GM20431 (cell line): ENCODE data around the gene NARS2.

Source experiments
- in situ Hi-C: fragments of 300-500 bp; cut with MseI, MboI; formaldehyde crosslinking; loops from one replicate; pipeline ENCODE4 v1.15.0; 2020; ENCODE audit warnings: low sequenced_read_pairs; ENCODE audit not compliant: unreplicated experiment

NARS2 gene

GRCh38 chr11:78453140-78453935, 121.3 kb downstream of the NARS2 start:
- in situ Hi-C loops: no loop called here

- in situ Hi-C loops: no loop called here
These were observed 123.1 kb downstream of the NARS2 start for GRCh38 chr11:78451371-78452150.

DNA sequence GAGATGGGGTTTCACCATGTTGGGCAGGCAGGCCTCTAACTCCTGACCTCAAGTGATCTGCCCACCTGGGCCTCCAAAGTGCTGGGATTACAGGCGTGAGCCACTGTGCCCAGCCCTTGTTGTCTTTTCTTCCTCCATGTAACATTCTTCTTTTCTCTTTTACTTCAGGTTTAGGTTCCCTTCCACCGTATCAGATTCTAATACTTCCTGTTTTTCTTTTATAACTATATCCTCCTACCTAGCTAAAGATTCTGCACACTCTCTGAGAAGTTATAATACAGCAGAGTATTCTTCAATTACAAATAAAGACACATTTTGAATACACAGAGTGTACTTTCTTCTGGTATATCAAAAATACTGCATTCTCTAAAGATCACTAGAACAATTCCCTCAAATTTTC, 123.8 kb downstream of the NARS2 start:
- in situ Hi-C loops: no loop called here

DNA sequence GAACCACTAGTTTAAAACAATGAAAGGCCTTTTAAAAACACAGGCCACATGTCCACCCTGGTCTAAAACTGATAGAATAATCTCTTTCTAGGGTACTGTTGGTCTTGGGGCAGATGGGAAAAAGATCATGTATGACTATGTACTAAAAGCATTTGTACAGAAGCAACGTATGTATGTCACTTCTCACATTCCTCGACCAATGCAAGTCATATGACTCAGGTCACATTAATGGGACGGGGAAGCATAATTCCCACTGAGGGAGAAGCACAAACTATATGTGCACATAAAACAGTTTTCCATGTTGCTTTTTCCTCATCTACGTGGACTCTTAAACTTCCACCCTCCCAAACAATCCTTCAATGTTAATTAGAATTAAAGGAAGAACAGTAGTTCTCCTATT, 124.8 kb downstream of the NARS2 start:
- in situ Hi-C loops: no loop called here

DNA sequence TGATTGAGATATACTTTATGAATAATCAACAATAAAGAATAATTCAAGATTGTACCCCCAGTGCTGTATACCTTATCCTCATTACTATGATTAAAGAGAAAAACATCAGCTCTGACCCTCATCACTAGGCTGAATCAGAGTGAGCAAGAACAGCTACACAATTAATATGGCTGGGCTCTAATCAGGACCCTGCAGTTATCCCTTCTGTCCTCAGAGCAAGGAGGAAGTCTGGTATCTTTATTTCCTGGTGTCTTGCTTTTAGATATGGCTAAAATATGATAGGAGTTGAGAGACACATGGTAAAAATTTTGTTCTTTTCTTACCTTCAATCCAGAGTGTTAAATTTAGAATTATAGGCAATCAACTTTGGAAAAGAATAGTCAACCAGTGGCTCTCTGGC, 128.5 kb downstream of the NARS2 start:
- in situ Hi-C loops: no loop called here

- in situ Hi-C loops: no loop called here
These were observed 129.9 kb downstream of the NARS2 start for GRCh38 chr11:78444726-78445125.

- in situ Hi-C loops: no loop called here
These were observed 132.7 kb downstream of the NARS2 start for GRCh38 chr11:78441956-78442355.

GRCh38 chr11:78438298-78438975, 136.2 kb downstream of the NARS2 start:
- in situ Hi-C loops: no loop called here

DNA sequence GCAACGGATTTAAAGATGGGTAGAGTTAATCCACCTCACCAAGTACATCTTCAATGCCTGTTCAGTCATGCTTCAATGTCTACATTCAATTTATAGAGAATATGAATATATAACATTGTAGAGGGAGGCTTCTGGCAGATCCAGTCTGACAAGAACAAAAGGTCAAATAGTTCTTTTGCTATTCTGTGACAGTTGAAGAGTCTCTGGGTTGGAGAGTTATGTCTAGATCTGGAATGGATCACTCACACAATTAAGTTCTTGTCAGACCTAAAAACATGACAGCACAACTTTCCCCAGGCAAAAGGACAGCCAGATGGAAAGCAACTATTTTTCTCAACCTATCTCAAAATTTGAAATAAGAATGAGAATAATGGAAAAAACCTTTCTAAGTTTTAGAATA, 141.7 kb downstream of the NARS2 start:
- in situ Hi-C loops: no loop called here

DNA sequence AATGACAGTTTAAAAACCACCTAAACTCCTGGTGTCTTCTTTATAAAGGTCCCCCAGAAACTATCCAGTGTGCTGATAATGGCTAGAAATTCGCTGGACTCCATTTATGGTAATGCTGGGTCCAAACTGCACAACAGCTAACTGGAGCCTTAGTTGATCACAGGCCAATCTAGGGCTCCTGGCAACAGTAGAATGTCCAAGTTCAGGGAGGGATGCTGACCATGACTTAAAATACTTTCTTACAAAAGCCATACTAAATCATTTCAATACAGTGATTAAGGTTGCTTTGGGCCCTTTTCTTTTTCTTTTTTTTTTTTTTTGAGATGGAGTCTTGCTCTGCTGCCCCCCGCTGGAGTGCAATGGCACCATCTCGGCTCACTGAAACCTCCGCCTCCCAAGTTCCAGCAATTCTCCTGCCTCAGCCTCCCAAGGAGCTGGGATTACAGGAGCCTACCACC, 142.6 kb downstream of the NARS2 start:
- in situ Hi-C loops: no loop called here

DNA sequence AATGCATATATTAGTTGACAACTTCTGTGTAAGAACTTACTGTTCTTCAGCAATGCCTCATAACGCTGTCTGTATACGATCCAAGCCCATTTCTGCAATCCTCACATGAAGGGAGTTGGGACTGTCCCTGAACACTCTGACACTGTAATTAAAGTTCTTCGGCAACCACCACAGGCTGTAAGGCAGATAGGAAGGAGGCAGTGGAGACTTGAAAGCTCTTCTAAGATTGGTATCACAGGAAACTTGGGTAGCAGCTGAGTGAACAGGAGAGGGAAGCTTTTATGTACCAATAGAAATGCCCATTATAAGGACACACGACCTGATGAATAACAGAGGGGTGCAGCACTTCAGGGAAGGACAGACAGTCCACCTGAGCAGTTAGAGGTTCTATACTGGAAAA, 145.0 kb downstream of the NARS2 start:
- in situ Hi-C loops: no loop called here

- in situ Hi-C loops: no loop called here
These were observed 145.5 kb downstream of the NARS2 start for GRCh38 chr11:78429209-78429608.

DNA sequence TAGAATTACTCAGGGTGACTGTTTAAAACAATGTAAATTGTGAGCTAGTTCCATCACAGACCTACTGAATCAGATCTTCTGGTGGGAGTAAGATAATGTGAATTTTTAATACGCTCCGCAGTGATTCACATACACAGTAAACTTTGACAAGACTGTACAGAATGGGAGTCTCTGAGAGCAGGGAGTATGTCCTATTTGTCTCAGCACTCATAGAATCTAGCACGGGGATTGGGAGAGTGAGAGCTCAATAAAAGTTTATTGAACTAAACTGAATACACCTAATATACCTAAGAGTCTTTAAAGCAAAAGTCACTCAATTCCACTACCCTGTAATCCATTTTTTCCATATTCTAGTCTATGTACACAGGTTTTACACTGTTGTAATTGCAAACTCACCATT, 145.9 kb downstream of the NARS2 start:
- in situ Hi-C loops: no loop called here

DNA sequence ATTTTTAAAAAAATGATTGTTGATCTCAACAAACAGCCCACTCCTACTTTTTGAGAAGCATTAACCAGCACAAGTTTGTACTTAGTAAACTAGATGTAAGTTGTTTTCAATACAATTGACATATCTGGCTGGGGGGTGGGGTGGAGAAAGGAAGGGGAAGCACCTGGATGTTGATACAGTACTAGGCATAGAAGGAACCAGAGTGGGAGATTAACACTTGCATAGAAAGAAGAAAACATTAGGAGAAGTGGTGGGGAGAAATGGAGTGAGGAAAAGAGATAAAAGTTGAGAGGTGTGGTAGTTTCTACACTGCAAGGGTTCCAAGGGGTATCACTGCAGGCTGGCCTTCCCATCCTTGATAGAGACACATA, 146.4 kb downstream of the NARS2 start:
- in situ Hi-C loops: no loop called here

DNA sequence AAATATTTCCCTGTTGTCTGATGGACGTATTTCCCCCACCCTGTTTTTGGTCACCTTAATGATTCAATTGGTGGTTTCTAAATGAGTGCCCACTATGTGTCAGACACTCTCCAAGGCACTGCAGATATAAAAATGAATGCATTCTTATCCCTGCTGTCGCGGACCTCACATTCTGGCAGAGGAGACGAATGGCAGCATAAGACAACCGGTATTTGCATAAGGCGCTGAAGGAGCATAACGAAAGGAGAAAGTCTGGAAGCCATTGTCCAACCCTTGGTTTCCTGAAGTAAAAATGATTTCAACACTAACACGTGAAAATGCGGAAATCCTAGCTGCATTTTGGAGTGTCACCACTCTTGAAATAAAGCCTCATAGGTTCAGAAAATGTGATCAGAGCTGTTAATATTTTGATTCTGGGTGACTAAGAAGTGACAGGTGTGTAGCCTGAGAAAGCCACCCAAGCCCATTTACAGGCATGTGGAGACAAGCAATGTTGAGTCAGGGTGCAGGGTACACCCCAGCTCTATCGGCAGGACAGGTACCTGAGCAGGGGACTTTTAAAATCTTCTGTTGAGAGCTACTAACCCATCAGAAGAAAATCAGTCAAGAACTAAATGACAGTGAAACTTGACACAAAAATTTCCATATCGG, 146.9 kb downstream of the NARS2 start:
- in situ Hi-C loops: no loop called here

DNA sequence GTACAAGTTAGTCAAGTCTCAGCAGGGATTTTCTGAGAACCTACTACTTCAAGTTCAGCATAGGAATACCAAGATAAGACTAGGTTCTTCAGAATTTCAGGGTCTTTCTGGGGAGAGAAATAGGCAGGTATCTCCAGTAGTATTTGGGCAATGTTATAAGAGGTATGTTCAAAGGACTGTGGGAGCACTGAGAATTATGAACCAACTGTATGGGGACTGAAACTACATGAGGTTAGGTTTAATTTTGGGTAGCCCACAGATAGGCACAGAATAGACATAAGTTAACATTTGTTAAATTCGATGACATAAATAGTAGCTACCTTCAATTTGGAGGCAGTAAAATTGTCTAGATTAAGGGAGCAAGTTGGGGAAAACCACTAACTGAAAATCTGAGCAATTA, 147.8 kb downstream of the NARS2 start:
- in situ Hi-C loops: no loop called here

DNA sequence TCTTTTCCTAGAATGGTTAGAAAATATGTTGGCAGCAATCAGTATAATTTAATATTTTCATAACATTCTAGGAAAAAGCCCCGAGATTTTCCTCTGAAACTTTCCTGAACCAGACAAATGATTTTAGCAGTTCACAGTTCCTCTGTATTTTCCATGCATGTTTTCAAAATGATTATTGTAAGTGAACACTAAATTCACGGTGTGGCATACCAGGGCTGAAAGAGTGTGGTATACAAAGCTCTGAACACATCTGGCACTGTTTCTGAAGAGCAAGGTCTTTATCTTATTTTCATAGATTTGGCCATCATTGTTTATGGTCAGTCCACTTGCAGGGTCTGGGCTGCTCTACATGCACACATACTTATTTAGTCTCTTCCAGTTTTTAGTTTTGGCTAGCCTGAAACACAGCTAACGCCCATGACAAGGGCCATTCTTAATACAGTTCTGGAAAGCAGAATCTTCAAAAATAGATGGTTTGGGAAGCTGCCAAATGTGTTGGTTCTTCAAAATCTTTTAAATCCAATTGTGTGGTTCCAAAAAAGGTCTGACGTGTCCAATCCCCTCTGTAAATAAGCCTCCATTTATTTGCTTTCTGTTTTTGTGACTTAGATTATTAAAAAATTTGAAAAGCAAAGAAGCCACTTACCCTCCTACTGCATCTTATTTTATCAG, 149.1 kb downstream of the NARS2 start:
- in situ Hi-C loops: no loop called here

- in situ Hi-C loops: no loop called here
These were observed 150.1 kb downstream of the NARS2 start for GRCh38 chr11:78424334-78425270.

- in situ Hi-C loops: no loop called here
These were observed 151.4 kb downstream of the NARS2 start for GRCh38 chr11:78423241-78423640.
